GM19438 (cell line): ENCODE measurements around the gene RAD18.

Experiments
- ATAC-seq: cut with Tn5 transposase; IDR thresholded peaks from one replicate; pipeline ENCODE4 v1.9.1; 2021; ENCODE audit warnings: low read depth; ENCODE audit not compliant: unreplicated experiment

RAD18 gene

GRCh38 chr3:8870134-8870533, 93.1 kb downstream of the RAD18 start:
- ATAC-seq: no peak

DNA sequence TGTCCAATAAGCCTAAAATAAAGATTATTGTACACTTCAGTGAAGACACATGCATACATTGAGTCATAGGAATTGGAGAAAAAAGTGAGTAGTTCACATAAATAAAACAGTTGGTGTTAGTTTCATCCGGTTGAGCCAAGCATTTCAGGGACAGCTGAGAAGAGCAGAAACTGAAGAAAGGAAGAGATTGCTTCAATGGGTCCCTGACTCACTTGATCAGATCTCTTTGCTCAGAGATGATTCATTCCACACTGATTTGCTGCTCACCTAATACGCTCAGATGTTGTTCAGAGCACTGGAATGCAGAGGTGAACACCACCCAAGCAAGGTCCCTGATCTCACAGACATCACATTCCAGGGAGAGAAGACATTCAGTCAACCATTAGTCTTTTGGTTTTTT, 93.7 kb downstream of the RAD18 start:
- ATAC-seq: no peak

DNA sequence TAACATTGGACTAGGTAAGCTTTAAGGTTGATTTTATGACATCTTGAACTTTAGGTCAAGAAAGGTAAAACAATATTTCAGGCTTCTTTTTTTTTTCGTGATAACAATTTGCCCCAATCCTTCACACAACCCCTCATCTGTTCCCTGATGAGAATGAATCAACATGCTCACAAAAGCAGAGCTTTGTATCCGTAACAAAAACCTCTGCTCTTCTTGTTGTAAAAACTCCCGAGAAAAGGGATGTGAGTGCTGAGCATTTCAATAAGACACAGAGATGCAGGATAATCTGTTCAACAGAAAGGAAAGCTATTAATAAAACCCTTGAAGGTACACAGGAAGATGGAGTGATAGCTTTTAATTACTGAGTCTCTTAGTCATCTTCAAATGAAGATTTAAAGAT, 94.3 kb downstream of the RAD18 start:
- no peak for ATAC-seq

DNA sequence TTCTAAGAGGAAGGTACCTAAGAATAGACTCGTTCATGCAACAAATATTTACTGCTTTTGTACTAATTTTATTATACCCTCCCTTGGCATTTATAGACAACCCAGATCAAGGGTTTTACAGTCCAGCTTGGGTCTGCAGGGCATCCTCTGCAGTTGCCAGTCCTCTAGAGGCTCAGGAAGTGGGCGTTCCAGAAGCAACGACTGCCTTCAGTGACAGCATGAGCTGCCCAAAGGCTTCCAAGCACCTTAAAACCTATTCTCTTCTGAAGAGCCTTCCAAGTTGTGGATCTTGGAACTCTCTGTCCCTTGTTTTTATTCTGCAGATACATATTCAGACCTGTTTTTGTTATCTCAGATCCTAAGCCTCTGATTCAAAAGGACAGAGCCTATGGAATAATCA, 95.6 kb downstream of the RAD18 start:
- ATAC-seq: no peak

DNA sequence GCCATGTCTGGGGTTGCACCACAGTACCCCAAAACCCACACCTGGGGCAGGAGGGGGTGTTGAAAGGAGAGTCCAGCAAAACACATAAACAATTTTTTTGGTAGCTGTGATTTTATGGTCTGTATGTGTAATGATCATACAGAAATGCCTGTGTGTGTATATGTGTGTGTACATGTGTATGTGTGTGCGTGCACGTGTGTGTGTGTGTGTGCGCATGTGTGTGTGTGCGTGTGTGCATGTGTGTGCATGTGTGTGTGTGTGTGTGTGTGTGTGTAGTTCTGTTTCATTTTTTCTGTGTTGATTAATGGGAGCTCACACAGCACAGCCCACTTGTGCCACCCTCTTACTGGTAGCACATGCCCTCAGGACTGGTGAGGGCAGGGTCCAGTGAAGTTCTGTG, 97.6 kb downstream of the RAD18 start:
- ATAC-seq: no peak

DNA sequence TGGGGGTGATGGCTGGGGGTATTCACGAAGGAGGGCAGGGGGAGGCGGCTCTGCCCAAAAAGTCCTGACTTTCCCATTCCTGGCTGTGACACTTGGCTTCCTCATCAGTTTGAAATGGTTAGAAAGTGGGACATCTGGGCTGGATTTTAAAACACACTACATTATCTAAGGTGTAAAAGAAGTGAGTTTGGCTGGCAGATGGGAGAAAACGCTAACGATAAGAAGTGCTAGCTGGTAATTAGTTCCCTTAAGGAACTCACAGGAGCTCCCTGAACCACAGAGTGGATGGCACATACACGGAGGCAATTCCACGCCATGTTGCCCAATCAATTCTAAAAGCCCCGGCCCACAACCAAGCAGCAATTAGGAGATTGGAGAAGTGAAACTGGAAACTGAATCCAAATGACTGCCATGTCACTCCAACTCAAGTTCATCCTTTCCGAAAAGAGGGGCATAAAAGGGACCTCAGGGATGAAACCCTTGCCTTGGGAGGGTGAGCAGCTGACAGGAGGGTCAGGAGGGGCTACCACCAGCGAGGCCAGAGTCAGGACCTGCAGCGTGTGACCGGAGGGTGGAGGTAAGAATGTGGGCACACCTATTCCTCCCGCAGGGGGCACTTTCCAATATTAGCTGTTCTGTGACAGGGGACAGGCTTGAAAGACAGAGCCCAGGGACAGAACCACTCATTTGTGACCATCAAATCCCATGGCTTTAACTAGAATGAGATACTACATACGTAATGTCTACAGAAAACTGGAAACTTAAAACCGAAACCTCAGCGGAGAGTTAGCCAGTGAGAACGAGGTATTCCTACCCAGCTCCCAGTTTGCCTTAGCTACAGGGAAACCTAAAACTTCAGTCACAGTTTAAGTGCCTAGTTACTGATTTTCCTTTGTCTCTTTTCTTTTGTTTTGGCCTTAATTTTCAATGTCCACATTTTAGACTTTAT, 98.6 kb downstream of the RAD18 start:
- ATAC-seq: no peak

GRCh38 chr3:8863891-8864290, 99.4 kb downstream of the RAD18 start:
- ATAC-seq: no peak

GRCh38 chr3:8857720-8858367, 105.4 kb downstream of the RAD18 start:
- no peak for ATAC-seq

- no peak for ATAC-seq
These were observed 106.6 kb downstream of the RAD18 start for GRCh38 chr3:8856721-8857120.

DNA sequence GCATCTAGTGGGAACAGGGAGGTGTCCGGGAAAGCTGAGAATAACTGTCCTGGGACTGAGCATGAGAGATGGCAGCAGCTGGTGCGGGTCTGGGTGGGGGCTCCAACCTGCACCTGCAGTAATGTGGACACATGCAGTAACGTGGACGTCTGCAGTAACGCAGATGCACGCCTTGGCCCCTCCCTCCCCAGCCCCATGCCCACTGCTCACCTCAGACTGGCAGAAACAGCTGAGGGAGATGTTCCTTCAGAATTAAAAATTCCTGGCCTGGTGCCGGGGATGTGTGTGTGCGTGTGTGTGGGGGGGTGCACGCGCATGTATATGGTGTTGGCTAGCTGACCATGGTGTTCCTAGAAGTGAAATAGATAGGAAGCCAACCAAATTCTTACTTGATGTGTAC, 107.2 kb downstream of the RAD18 start:
- no peak for ATAC-seq

- ATAC-seq: no peak
These were observed 108.6 kb downstream of the RAD18 start for GRCh38 chr3:8854656-8855055.

- ATAC-seq: no peak
These were observed 110.2 kb downstream of the RAD18 start for GRCh38 chr3:8853081-8853480.

DNA sequence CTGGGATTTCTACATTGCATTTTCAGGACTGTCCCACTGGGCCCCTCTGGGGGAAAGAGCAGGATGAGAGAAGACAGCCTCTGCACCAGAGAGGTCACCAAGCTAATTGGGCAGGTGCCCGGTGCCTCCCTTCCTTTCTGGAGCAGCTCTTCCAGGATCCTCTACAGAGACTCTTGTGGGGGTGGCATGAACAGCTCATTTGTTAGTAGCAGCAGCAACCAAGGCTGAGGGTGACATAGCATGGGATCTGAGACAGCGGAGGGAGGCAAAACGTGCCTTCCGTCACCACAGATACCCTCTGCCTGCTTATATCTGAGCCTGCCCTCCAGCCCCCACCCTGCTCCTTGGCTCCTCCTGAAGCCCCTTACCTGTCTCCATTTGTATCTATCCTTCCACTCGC, 110.8 kb downstream of the RAD18 start:
- no peak for ATAC-seq

DNA sequence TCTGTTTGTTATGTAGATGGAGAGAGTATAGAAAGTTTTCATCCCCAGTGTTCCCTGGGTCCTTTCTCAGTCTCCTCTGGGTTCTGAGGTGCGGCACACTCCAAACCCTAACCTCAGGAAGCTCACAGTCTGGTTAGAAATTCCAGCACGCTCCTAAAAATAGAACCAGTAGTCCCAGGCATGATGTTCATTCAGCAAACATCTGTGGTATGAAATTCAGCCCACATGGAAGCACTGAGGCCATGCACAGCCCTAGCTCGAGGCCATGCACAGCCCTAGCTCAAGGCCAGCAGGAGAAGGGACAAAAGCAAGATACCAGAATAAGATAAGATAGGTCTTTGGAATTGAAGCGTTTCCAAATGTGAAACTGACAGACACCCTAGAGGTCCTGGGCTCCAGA, 111.6 kb downstream of the RAD18 start:
- ATAC-seq: no peak

DNA sequence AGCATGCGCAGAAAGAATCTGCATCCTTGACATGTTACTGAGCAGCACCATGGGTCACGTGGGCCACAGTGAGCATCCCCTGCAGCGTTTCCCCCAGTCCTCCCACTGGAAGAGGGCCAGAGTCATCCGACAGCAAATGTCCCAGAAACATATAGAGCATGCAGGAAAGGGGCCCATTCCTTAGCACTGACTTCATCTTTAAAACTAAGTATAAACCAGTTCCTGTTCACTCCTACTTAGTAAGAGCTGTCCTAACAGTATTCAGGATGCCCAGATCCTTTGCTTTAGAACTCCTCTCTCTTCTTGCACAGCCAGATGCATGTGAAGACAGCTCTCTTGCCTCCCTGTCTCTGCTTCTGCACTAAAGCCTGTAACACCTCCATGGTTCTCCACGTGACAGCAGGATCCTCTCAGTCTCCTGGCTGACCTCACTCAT, 114.6 kb downstream of the RAD18 start:
- ATAC-seq: no peak

GRCh38 chr3:8847317-8847716, 116.0 kb downstream of the RAD18 start:
- no peak for ATAC-seq

DNA sequence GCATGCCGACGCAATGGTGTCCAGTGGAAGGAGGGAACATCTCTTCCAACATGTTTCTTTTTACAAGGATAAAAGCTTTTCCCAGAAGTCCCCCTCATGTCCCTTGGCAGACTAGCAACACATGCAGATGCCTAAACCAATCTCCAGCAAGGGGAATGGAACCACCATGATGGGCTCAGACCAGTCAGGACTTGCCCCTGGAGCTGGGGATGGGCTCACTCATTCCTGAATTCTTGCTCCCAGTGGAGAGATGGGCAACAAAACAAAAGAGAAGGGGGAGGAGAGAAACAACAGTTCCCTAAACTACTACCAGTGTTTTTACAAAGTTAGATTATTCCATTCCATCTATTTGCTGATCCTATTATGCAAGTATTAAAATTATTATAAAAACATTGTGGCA, 117.1 kb downstream of the RAD18 start:
- no peak for ATAC-seq

GRCh38 chr3:8845641-8846040, 117.6 kb downstream of the RAD18 start:
- ATAC-seq: no peak

DNA sequence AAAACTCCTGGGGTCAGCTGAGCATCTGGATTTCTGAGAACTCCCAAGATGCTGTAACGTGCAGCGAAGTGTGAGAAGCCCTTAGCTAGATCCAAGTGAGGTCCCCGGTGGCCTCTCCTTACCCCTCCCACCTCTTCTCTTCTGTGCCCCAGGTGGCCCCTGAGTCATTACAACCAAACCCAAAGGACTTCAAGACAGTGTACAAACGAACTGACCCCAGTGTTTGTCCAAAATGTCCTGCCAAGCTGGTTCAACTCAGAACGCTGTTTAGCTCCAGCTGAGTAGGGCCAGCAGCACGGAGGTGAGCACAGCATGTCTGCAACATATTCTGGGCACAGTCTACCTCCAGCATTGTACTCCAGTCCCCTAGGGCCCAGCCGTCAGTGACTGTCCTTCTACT, 119.9 kb downstream of the RAD18 start:
- ATAC-seq: no peak

GRCh38 chr3:8842293-8842692, 121.0 kb downstream of the RAD18 start:
- ATAC-seq: no peak

- no peak for ATAC-seq
These were observed 121.8 kb downstream of the RAD18 start for GRCh38 chr3:8841472-8841871.

DNA sequence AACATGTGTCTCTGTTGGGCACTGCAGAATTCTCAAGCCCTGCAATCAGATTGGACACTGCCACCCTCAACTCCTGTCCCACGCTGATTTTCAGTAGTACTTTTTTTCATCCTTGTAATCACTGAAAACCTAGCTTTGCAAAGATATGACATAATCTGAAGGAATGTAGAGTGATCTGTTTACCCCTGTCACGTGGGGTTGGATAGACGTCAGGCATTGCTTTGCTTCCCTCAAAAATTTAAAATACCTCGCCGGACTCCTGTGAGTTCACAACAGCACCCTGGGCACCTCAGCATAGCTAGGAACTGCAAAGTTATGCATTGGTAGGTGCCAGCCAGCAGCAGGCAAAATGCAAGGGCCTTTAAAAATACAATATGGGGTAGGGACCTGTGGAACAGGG, 122.7 kb downstream of the RAD18 start:
- no peak for ATAC-seq
